GM12874 (cell line): Measurements from ENCODE around the gene LRRC52.
A peak's percentile ranks its signal among the peaks of the same experiment; 100 is the strongest.

Experiments used
- TF ChIP-seq, protein P1 (sequence below): IDR thresholded peaks from 2 replicates; pipeline ENCODE4 v1.5.1; 2011; ENCODE audit warnings: low read depth, mild to moderate bottlenecking, control low read depth, low read length, moderate library complexity; ENCODE audit not compliant: insufficient read depth

LRRC52 gene

DNA sequence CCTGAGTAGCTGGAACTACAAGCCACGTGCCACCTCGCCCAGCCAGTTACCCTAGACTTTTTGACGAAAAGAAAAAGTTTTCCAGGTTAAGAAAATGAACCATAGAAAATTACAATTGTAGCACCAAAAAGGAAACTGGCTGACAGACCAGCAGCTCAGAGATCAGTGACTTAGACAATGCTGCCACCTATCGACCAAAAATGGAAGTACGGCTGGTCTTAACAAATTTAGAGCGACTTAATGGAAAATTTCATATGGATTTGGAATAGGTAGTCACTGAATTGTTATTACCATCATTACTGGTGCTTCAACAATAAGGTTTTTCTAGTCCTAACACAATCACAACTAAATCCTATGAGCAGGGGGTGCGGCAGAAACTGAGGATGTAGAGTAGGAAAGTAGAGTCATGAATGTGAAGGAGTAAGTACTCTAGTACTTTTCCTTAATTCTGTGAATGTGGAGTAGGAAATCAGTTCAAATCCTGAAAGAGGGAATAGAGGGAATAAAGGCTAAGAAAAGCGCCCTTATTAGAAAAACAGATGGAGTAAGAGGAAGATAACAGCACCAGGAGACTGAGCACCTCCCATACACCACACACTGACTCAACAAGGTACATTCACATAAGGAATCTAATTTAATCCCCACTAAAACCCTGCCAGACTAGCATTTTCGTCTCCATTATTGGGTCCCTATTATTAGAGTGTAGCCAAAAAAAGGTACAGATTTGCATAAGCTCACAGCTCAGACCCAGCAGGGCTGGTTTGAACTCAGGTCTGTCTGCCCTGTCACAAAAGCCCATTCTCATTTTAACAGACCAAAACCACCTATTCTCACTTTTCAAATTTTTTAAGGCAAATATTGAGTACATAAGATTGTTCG lies 49.4 kb downstream of the LRRC52 start:
- TF ChIP-seq, protein P1, sequence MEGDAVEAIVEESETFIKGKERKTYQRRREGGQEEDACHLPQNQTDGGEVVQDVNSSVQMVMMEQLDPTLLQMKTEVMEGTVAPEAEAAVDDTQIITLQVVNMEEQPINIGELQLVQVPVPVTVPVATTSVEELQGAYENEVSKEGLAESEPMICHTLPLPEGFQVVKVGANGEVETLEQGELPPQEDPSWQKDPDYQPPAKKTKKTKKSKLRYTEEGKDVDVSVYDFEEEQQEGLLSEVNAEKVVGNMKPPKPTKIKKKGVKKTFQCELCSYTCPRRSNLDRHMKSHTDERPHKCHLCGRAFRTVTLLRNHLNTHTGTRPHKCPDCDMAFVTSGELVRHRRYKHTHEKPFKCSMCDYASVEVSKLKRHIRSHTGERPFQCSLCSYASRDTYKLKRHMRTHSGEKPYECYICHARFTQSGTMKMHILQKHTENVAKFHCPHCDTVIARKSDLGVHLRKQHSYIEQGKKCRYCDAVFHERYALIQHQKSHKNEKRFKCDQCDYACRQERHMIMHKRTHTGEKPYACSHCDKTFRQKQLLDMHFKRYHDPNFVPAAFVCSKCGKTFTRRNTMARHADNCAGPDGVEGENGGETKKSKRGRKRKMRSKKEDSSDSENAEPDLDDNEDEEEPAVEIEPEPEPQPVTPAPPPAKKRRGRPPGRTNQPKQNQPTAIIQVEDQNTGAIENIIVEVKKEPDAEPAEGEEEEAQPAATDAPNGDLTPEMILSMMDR = peak; percentile 69

DNA sequence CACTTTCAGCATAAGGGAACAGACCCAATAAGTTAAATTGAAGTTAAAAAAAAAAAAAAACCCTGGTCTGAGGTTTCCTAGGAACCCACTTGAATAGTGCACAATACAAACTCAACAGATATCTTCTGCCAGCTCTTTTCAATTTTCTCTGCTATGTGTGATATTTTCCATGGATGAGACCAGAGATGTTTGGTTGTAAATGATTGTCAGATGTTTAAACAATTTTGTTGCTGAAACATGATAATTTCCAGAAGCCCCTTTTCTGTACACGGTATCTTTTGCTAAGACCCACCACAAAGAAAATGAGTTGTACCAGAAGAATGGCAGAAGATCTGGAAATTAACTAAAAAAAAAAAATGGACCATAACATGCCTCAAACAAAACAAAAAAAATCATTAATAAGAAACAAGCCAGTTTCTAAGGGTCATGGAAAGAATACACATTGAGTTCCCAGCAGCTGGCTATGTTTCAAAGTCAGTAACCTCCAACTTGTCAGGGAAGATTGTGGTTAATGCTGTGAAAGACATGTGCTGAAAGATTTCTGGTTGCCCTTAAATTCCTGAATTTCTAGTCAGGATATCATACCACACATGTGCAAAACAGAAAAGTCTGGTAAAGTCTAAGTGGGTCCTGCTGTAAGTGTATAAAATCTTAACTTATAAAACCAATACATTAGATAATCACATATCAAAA lies 51.6 kb downstream of the LRRC52 start:
- TF ChIP-seq, protein P1 = no peak

DNA sequence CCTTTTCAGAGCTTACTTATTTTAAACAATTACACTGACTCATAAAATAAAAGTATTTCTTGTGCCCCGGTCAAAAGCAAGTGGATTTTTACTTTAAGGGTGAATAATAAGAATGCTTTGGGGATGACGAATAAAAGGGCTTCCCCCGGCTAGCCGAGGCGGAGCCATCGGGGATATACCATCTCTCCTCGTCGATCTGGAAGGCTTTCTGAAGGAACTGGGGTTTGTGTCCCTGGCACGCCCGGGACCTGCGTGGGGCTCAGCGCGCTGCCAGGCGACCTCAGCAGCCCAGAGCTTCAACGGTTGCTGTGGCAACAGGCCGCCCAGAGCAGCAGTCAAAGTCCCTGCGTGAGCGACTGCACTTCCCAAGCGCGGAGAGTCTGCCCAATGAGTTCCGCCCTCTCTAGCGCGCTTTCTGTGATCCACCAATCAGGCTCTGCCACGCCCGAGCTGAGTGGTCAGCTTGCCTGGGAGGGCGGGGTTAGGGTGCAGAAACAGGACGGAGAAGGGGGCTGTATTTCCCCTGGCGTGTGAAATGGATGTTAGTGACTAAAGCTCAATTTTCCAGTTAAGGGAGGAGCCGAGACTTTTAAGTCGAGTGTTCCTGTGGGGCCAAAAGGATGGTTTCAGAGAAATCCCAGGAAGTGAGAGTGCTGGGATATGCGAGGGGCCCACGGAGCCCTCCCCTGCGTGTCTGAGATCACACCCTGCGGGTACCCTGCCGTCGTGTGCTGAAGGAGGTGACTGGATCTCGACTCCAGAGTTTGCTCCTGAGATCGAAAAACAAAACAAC lies 54.3 kb downstream of the LRRC52 start:
- TF ChIP-seq, protein P1 = no peak

DNA sequence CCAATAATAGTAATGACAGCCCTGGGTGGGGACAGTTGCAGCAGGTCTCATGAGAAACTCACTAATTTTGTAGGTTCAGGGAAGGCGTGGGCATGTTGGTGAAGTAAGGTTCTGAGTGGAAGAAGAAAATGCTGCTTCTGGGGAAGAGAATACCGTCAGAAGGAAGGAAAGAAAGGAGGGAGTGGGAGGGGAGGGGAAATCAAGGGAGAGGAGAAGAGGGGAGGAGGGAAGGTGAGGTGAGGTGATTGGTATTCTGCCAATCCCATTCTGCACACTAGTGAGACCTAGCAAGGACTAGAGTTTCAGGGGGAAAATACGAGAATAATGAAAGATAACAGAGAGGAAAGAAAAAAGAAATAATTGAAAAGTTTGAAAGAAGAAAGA lies 54.9 kb downstream of the LRRC52 start:
- TF ChIP-seq, protein P1 = no peak

DNA sequence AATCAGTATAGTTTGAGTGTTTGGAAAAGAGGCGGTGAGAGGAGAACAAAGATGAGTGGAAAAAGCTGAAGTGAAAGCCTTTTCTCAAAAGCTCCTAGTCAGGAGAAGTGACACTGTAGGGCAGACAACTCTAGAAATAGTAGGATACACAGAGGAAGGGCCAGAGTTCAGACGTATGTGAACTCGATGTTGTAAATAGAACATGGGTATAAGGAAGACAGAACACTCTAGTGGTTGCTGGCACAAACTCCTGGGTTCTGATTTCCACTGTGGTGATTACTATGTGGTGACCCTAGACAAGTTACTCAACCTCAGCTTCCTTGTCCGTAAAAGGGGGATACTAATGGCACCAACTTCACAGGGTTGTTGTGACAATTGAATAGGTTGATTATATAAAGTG lies 57.0 kb downstream of the LRRC52 start:
- TF ChIP-seq, protein P1 = no peak

DNA sequence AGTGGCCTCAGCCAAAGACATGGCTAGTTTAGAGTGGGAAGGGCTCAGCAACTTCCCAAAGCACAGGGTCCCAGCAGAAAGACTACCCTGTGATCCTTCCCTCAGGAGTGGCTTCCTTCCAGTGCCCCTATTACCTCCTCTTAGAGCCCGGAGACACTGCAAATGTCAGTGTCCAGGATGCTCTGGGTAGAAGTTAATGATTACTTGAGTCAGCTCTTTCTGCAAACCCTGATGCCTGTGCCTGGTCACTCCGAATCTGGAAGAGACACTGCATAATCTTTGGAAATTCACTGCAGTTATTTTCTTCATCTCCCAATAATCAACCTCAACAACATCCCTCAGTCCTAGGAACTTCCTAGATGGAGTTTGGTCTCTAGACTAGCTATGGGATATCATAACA lies 60.0 kb downstream of the LRRC52 start:
- TF ChIP-seq, protein P1 = no peak

DNA sequence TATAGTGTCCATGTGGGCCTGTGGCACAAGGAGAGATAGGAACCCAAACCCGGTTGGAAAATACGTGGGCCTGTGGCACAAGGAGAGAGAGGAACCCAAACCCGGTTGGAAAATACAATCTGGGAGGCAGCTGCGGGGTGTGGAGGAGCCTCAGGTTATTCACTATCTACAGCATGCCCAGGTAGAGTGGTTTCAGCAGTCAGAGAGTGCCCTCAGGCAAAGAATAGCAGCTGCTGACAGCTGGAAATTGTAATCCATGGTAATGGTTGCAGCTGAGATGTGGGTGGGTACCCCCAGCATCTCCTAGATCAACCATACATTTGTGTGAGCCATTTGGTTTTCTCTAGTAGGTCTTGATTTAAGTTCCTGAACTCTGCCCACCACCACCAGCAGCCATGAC lies 61.4 kb downstream of the LRRC52 start:
- TF ChIP-seq, protein P1 = no peak
